Measurements from ENCODE around the gene IL16. TPM values are rescaled to one million over a fixed set of nuclear protein-coding genes. Genes with fewer than 3 reads are reported as not detected.

The IL16 gene
- total RNA-seq, 1 donor from 2014 or later = 21.8 TPM

GRCh38 chr15:81254916-81255290, 58.2 kb downstream of the IL16 start:
- DNase-seq (ENCODE audit: low spot score) = no peak

- DNase-seq (ENCODE audit: low spot score) = no peak
These were observed 58.8 kb downstream of the IL16 start for GRCh38 chr15:81255315-81255957.

GRCh38 chr15:81255958-81256320, 59.3 kb downstream of the IL16 start:
- DNase-seq (ENCODE audit: low spot score) = no peak

DNA sequence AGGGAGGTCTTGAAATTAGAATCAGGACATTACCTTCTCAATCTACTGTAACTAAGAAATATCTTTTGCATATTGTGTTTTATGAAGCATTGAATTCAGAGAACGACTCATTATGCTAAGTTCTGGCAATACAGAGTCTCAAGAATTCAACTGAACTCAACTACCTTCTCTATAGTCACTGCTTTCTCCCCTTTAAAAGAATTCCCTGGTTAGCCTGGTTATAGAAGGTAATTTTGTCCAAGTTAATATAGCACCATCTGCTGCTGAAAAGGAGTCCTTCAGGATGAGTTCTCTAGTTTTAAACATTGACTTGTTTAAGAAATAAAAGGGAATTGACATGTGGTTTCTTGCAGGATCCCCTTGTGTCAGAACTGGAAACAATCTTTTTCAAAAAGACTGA, 60.2 kb downstream of the IL16 start:
- no peak for DNase-seq (ENCODE audit: low spot score)

DNA sequence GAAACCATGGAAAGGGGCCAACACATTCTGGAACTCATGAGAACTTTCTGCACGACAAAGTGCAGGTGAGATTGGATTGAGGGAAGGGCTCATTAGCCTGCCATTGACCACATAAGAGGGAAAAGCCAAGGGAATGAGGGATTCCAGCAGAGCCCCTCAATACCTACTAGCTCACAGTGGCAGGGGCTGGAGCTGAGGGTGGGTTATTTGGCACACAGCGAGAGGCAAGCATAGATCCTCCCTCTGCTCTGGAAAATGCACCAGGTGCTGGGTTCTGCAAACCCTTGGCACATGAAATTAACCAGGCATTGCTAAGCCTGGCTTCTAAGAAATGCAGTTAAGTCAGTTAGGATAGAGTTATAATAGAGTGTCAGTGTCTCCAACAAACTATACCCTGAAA, 60.8 kb downstream of the IL16 start:
- no peak for DNase-seq (ENCODE audit: low spot score)

GRCh38 chr15:81258455-81258854, 61.8 kb downstream of the IL16 start:
- DNase-seq (ENCODE audit: low spot score) = no peak

DNA sequence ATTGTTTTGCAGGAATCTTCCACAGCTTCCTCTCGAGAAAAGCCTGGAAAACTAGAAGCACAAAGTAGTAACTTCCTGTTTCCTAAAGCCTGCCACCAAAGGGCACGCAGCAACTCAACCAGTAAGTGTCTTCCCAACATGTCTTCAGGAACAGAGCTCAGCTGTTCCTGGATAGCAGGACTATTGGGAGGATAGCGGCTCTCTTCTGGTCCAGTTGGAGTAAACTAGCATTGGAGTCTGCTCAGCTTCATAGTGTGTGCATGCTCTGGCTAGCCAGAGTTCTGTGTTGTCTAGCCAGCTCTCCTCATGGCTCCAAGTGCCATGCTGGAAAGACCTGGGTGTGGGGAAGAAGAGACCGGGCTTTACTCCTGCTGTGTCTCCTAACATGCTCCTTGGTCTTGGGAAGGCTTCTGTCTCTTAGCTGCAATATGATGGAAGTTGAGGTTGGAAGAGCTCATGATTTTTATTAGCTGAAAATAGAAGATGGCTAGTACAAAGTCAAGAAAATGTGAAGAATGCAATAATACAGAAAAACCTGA, 63.1 kb downstream of the IL16 start:
- DNase-seq (ENCODE audit: low spot score) = no peak

- no peak for DNase-seq (ENCODE audit: low spot score)
These were observed 64.6 kb downstream of the IL16 start for GRCh38 chr15:81261172-81261811.

DNA sequence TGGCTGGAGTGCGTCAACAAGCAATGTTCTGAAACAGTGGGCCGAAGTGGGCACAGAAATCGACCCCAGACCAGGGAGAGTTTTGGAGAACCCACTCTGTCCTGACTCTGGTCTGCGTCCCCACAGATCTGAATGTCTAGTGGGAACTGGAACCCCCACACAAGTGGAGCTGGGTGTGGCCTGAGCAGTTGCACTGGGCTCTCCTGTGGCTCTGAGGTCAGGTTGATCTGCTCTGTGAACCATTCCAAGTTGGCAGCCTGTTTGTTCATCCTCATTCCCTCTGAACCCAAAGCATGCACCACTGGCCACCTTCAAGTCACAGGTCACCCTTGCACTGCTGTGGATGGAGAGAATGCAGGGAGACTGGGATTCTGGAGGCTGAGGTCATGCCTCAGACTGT, 66.8 kb downstream of the IL16 start:
- no peak for DNase-seq (ENCODE audit: low spot score)

DNA sequence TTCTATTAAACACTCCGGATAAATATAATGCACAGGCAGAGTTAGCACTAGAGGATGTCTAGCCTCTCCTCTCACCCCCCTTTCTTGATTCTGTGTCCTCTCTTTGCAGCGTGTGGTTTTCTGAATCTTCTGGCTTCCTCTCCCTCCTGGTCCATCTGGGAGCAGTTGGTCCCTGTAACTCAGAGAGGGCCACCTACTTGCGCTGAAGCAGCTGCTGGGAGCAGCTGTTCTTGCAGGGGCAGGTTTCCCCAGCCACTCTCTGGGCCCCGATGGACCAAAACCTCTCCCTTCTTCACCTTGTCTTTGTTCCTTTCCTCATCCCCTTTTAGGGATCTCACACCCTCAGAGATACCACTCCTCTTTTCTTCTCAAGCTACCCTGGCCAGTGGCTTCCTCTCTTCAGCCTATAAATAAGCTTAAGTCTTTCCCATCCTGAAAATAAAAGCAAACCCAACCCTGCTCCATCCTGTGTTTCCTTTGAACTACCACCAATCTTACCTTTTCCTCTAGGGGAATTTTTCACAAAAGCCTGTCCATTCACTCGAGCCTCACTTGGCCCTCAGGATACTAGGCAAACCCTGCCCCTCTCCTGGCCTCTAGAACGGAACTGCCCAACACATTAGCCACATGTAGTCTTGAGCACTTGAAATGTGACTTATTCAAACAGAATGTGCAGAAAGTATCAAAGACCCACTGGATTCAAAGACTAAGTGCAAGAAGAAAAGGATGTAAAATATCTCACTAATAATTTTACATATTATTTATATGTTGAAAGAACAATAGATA, 67.6 kb downstream of the IL16 start:
- no peak for DNase-seq (ENCODE audit: low spot score)

- DNase-seq (ENCODE audit: low spot score) = no peak
These were observed 68.7 kb downstream of the IL16 start for GRCh38 chr15:81265256-81265943.

DNA sequence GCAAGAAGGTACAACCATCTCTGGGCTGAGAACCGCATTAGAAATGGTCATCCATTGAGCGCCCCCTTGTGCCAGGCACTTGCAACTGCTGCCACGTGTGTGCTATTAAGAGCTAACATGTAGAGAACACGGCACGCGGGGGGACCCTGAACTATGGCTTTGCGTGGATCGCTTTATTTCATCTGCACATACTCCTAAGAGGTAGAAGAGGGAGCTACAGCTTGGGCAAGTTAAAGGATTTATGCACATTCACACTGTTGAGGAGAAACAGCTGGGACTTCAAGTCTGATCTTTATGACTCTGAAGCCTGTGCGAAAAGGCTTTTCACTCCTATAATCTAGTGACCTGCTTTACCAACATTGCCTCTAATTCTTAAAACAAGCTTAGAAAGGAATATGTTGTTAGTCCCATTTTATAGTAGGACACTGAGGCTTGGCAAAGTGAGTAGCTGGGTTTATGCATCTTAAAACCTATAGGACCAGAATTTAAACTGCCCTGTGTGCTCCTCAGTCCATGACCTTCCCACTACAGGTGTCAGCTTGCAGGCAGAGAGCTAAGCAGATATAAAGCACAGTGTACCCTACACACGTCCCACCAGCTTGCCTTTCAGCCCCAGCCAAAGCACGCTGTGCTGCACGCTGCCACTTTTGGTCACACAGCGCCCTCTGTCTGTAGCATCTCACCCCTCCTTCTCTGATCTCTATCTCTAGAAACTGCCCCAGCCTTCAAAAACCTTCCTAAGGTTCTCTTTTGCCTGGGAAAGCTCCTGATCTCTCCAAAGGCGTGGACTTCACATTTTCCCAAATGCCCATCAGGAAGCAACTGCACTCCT, 69.5 kb downstream of the IL16 start:
- DNase-seq (ENCODE audit: low spot score) = no peak

DNA sequence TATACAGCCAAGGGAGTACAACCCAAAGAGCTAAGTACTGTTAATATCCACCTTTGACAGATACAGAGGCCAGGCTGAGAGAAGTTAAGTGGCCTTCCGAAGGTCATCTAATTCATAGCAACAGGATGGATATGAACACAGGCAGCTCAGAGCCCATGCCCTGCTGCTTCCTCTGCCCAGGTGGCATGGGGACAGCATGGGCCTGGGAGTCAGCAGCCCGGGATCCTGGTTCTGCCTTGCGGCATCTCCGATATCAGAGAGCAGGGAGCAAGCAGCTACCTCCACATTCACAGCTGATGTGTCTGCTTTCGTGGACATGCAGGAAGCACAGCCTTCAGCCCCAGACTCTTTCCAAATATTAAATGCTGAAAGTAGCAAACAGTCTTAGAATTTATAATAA, 71.7 kb downstream of the IL16 start:
- DNase-seq (ENCODE audit: low spot score) = no peak

DNA sequence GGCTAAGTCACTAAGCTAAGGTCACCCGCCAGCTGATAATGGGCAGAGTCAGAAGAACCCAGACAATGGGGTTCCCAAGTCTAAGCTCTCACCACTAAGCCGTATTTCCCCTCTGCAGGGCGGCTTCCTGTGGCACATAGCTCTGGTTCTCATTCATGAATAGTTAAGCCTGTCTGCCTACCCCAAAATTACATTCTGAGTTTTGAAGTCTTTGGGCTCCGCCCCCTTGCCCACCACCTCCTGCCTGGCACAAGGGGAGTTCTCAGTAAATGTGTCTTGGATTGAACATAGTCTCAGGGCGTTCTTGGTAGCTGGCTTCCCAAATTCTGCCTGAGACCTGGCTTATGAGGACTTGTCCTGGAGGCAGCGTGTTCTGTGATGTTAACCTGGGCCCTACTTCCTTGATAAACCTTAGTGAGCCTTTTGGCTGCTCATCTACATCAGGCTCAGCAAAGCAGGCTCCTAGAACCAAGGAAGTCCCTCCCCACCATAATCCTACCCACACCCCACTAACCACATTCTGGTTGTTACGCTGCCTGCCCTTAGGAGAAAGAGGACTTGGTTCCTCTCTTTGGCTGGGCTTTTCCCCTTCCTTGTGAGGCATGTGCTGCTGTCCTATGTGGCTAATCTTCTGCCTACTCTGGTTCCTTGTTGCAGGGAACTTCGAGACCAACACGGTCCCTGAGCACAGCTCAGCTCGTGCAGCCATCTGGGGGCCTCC, 72.4 kb downstream of the IL16 start:
- no peak for DNase-seq (ENCODE audit: low spot score)

GRCh38 chr15:81270188-81270587, 73.5 kb downstream of the IL16 start:
- DNase-seq (ENCODE audit: low spot score) = no peak

GRCh38 chr15:81270781-81271491, 74.3 kb downstream of the IL16 start:
- no peak for DNase-seq (ENCODE audit: low spot score)

GRCh38 chr15:81271761-81272644, 75.3 kb downstream of the IL16 start:
- DNase-seq (ENCODE audit: low spot score) = no peak

DNA sequence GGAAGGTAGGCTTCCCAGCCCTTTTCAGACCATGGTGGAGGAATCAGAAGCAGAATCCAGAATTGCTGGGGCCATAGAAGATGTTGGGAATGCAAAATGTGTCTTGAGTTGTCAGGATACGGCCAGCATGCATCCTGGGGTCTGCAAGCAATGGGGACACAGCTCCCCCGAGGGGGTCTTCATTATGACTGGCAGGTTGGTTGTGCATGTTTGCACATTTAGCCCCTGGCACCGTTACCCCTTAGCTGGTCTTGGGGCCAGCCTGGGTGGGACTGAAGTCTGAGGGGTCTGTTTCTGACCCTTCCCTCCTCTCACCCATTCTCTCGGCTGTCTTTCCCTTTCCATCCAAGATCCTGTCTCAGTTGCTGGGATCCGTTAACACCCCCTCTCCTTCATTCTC, 76.5 kb downstream of the IL16 start:
- DNase-seq (ENCODE audit: low spot score) = no peak

GRCh38 chr15:81273855-81274254, 77.2 kb downstream of the IL16 start:
- no peak for DNase-seq (ENCODE audit: low spot score)
